Thoracic aorta (tissue), 2 donors: ENCODE measurements around the gene CST6. TPM values are rescaled to one million over a fixed set of nuclear protein-coding genes. Genes with fewer than 3 reads are reported as not detected.

Experiments used
- ATAC-seq: fragments of 150-250 bp; one replicate; pipeline ENCODE4 v1.8.0; 2017; ENCODE audit warnings: low read depth; ENCODE audit not compliant: insufficient number of reproducible peaks, low FRiP score
- DNase-seq: peaks from one replicate; pipeline ENCODE4 v3.0.0-alpha.2; 2020; ENCODE audit warnings: low spot score
- H3K27ac ChIP-seq, 2 donors: fragments of 200-600 bp; sonication (generic); 1 replicate in 1 of 2; 2 replicates in 1 of 2; pipeline ENCODE4 v1.5.1; 2016; ENCODE audit warnings: mild to moderate bottlenecking in 2 of 2, moderate library complexity in 2 of 2
- H3K27me3 ChIP-seq: fragments of 200-600 bp; sonication (generic); replicated peaks from 2 replicates; pipeline ENCODE4 v1.6.0; 2016; ENCODE audit warnings: mild to moderate bottlenecking; ENCODE audit not compliant: insufficient read depth
- H3K36me3 ChIP-seq: fragments of 200-600 bp; sonication (generic); one replicate; pipeline ENCODE4 v1.5.1; 2016
- H3K4me1 ChIP-seq, 2 donors: fragments of 200-600 bp; sonication (generic); 1 replicate in 1 of 2; 2 replicates in 1 of 2; pipeline versions ENCODE4 v1.5.1 to v1.6.0; 2016; ENCODE audit warnings: low read depth in 2 of 2, mild to moderate bottlenecking in 1 of 2; ENCODE audit not compliant: control insufficient read depth in 1 of 2
- H3K4me3 ChIP-seq: fragments of 200-600 bp; sonication (generic); 2 replicates; pipeline ENCODE4 v1.5.1; 2016; ENCODE audit warnings: mild to moderate bottlenecking
- H3K9me3 ChIP-seq: fragments of 200-600 bp; sonication (generic); 2 replicates; pipeline ENCODE4 v1.5.1; 2016
- CTCF ChIP-seq: fragments of 200-600 bp; sonication (generic); IDR thresholded peaks from one replicate; pipeline ENCODE4 v1.5.1; 2019; ENCODE audit warnings: antibody characterized with exemption
- total RNA-seq, 2 donors: library from RNA; depleted of rRNA; stranded (reverse); fragments of >200 nt; gene quantifications; one replicate each; pipeline versions ENCODE4 v1.1.0 to v1.2.3, GENCODE V29; 2016

Gene CST6
- total RNA-seq, 2 donors from 2014 or later = 4.5 to 16.9 TPM

GRCh38 chr11:66002648-66003225, 9.1 kb upstream of the CST6 start:
- Histone ChIP-seq H3K27ac (peak overlapping the region; percentile 95 to 99), H3K27me3 (no peaks in the 10 kb centered on the region), H3K9me3 (no peaks in the 10 kb centered on the region), H3K4me1 (peaks cover 15 to 27% of the 10 kb centered on the region in 2 donors), H3K4me3 (peak overlapping the region; percentile 85), H3K36me3 (peaks cover 26% of the 10 kb centered on the region)
- peak; percentile 17 for TF ChIP-seq CTCF
- DNase-seq (no peak), ATAC-seq (peak; percentile 19)

GRCh38 chr11:66003291-66003690, 8.5 kb upstream of the CST6 start:
- H3K27me3 ChIP-seq = no peaks in the 10 kb centered on the region
- TF ChIP-seq CTCF = no peak
- H3K27ac ChIP-seq = peak overlapping the region; percentile 95 to 99
- DNase-seq (no peak), ATAC-seq (no peak)
- H3K4me3 ChIP-seq = peak overlapping the region; percentile 85
- no peaks in the 10 kb centered on the region for H3K9me3 ChIP-seq
- peaks cover 15 to 27% of the 10 kb centered on the region in 2 donors for H3K4me1 ChIP-seq
- peaks cover 20% of the 10 kb centered on the region for H3K36me3 ChIP-seq

- H3K4me3 ChIP-seq = no peak overlapping the region
- peaks cover 11% of the 10 kb centered on the region for H3K36me3 ChIP-seq
- DNase-seq (no peak), ATAC-seq (no peak)
- no peaks in the 10 kb centered on the region for H3K27me3 ChIP-seq
- H3K4me1 ChIP-seq = peaks cover 15 to 27% of the 10 kb centered on the region in 2 donors
- H3K27ac ChIP-seq = peak overlapping the region in 1 of 2 donors; percentile 65
- TF ChIP-seq CTCF = no peak
- H3K9me3 ChIP-seq = no peaks in the 10 kb centered on the region
Measured at GRCh38 chr11:66004186-66004585, 7.6 kb upstream of the CST6 start.

- Histone ChIP-seq H3K27me3 (no peaks in the 10 kb centered on the region), H3K4me3 (no peak overlapping the region), H3K9me3 (no peaks in the 10 kb centered on the region), H3K4me1 (peaks cover 6 to 17% of the 10 kb centered on the region in 2 donors), H3K27ac (peak overlapping the region in 1 of 2 donors; percentile 26), H3K36me3 (no peaks in the 10 kb centered on the region)
- ATAC-seq = no peak
- no peak for TF ChIP-seq CTCF
- no peak for DNase-seq
Measured at GRCh38 chr11:66006134-66006890, 5.5 kb upstream of the CST6 start.

- Histone ChIP-seq H3K36me3 (no peaks in the 10 kb centered on the region), H3K27ac (peak overlapping the region; percentile 8 to 26), H3K27me3 (no peaks in the 10 kb centered on the region), H3K4me1 (peaks cover 11 to 21% of the 10 kb centered on the region in 2 donors), H3K4me3 (no peak overlapping the region), H3K9me3 (no peaks in the 10 kb centered on the region)
- no peak for TF ChIP-seq CTCF
- ATAC-seq (no peak), DNase-seq (no peak)
Measured at GRCh38 chr11:66006891-66007176, 5.0 kb upstream of the CST6 start.
